Dermis blood vessel endothelial cell (primary cell): ENCODE measurements around the gene MYH8. TPM values are rescaled to one million over a fixed set of nuclear protein-coding genes. Genes with fewer than 3 reads are reported as not detected.

Experiments used
- DNase-seq: peaks from one replicate; pipeline ENCODE4 v3.0.0; 2010
- total RNA-seq: library from RNA; depleted of rRNA; stranded (reverse); fragments of >200 nt; gene quantifications from 2 replicates; pipeline ENCODE4 v1.2.3, GENCODE V29; 2014

MYH8 gene
- total RNA-seq = not detected in 2 replicates

DNA sequence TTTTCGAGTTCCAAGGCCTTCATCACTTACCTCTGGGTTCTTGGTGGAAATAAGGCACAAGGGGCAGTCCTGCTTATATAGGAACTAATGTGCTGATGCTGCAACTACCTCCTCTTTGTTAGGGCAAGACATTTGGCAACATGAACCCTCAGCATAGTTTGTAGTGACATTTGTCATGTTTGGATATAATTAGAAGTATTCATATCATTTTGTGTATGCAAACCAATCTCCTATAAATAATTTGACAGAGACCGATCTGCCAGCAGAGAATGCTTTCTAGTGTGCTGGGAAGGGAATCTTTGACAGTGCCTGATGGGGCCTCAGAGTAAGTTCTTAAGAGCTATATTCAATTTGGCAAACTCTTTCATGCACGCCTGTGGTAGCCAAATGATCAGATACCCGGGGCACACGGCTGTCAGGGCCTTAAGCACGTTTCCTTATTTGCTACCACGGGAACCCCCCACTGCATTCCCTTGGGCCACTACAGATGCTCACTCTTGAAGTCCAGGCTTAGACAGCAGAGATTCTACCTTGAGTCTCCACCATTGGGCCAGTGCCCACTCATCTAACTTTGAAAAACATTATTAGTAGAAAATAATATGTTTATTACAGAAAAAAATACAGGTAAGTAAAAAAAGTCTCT lies at the start of gene MYH8:
Gene MYH8 (minus strand): TSS at position 51 of the 643 bp plus-strand sequence. CDS start 1,723 bp downstream, outside the sequence.
- no peak for DNase-seq

DNA sequence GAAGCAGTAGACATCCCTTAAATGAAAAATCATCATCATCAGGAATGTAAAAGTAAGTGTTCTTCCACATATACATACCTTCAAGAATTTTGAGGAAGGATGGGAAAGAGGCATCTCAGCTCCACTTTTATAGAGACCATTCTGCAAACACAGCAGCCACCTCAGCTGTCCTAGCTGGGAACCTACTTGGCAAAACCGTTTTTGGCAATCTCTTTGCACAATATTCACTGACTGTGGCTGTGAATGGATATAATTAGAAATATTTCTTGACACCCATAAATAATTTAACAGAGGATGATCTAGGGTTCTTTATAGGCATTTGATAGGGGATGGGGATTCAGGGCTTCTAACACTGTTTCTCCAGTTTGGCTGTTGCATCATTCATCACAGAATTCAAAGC lies 47.7 kb upstream of the MYH8 start, which contains the start of gene MYH4:
Gene MYH4 (minus strand): TSS at position 101 of the 400 bp plus-strand sequence. CDS start 2,814 bp downstream, outside the sequence.
- no peak for DNase-seq

DNA sequence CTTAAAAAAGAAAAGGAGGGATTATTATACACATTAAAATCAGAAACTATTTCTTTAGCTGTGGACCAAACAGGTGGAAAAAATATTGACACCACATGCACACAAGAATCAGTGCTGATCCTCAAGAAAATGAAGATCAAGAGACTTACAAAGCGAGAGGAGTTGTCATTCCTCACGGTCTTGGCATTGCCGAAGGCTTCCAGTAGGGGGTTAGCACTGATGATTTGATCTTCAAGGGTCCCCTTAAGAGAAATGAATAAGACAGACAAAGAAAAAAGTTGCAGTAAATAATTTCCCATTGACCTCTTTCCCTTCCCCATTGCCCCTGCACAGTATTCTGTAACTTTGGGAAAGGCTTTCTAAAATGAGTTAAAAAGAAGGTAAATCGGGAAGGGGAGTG lies 41.7 kb upstream of the MYH8 start:
- DNase-seq = no peak

DNA sequence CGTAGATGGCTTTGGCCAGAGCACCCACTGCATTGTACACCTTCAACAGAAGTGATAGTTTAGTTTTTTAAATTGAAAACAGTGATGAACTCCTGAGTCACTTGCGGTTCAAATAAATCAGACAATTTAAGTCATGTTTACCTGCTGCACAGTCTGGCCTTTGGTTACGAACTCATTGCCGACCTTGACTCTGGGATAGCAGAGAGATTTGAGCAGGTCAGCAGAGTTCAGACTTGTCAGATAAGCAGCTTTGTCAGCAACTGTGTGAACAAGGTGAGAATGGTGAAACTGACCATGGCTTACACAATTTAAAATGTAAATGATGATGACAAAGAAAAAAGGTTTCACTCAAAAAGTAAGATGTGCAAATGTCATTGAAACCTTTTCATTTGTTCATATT lies 38.3 kb upstream of the MYH8 start:
- no peak for DNase-seq

DNA sequence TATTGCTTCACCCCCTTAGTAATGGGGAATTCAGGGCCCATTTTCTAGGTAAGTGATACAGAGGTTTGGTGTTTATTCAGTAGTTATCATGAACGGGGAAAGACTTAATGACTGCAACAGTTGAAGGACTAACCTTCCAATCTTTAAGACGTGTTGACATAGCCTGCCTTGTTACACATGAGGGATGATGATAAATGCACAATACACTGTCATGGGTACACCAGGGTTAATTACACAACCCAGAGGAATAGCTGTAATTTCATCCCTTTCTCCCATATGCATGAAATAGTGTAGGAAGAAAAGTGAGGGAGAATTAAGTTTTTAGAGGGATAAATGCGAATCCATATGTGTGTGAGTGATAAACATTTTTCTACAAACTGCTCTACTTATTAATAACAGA lies 37.0 kb upstream of the MYH8 start:
- DNase-seq = no peak

DNA sequence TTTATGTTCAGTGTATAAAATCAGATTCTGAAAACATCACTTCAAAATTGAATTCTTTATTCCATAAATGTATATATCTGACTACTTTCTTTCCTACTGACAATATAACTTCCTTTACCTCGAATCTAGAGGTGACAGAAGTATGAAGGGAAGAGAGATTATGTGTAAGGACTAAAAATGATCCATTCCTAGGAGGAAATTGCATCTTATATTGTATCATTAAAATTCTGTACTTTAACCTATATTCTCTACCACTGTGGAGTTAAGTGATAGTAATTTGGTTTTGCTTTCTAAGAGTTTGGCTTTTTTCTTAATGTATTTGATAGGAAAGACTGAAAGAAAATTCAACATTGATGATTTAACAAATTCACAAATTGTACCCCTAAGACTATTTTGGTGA lies 36.2 kb upstream of the MYH8 start:
- DNase-seq = no peak

DNA sequence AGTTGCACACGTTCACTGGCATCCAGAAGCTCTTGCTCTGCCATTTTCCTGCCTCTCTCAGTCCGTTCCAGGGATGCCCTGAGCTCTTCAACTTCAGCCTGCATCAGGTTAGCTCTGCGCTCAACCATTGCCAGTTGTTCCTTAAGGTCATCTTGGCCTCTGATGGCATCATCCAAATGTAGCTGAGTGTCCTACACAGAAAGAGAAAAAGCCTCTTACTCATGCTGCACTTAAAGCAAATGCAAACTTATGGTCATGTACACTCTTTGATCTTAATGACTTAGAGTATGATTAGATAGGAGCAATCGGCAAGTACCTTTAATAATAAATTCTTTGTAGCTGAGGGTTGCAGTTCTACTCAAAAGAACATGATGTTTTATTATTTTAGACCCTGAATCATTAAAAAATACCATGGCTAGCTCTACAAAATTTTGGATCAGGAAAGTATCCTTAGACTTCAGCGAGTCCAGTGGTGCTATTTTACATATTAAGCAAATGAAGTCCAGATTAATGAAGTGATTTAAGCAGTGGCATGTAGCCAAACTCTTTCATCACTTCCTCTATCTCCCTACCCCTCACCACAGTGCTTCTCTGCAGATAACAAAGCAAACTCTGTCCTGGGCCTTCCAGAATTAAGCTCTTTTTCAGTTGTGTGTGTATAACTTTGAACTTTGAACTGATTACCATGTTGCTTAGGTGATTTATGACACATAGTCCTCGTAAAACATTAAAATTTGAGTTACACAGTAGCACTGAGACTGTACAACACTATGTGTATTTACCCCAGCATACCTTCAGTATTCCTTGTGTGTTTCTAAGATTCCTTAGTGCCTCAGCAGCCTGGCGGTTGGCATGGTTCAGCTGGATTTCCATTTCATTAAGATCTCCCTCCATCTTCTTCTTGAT lies 25.5 kb upstream of the MYH8 start:
- DNase-seq = no peak

DNA sequence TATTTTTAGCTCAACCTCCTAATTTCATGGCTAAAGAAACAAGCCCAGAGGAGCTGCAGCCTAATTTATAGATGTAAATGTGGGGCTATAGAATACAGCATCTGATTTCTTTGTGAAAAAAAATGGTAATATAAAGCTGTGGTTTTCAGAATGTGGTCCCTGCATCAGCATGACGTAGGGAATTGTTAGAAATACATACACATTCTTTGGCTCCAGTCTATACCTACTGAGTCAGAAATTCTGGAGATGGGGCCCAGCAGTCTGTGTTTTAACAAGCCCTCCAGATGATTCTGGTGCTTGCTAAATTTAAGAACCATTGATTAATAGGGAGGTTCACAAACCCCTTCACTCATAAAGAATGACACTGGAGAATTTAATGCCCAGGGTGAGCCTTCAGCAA lies 18.1 kb upstream of the MYH8 start:
- DNase-seq = no peak

DNA sequence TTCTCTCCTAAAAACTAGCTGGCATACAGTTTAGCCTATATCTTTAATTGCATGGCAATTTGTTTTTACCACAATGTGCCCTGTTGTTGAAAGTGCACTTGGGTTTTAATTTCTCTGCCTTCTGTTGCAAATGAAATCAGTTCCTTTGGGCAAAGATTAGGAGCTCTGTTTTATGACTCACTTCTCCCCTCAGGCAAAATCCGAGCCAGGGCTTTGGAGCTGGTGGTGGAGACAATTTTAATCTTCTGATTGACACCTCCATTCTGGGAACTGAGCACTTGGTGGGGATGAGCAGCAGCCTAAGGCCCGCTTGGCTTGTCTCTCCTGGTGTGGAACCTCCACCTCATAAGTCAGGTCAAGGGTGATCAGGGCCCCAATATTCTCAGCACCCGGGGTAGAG lies 13.3 kb upstream of the MYH8 start:
- no peak for DNase-seq

DNA sequence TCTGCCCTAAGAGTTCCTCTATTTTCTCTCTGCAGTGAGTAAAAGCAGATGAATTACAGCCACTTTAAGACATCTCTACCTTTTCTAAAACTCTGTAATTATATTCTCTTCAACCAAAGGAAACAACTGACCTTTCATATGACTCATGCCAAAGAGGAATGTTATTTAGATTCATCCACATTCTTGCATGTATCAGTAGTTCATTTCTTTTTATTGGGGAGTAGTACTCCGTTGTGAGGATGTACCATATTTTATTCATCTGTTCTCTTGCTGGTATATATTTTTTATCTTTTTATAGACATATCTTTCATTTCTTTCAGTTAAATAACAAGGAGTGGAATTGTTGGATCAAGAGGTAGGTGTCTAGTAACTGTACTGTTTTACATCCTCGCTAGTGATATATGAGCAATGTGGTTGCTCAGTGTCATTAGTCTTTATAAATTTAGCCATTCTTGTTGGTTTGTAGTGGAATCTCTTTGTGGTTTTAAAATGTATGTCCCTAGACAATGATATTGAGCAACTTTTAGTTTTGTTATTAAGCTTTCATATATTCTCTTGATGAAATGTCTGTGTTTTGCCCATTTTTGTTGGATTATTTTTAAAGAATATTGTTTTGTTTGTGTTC lies 7.8 kb upstream of the MYH8 start:
- DNase-seq = no peak

DNA sequence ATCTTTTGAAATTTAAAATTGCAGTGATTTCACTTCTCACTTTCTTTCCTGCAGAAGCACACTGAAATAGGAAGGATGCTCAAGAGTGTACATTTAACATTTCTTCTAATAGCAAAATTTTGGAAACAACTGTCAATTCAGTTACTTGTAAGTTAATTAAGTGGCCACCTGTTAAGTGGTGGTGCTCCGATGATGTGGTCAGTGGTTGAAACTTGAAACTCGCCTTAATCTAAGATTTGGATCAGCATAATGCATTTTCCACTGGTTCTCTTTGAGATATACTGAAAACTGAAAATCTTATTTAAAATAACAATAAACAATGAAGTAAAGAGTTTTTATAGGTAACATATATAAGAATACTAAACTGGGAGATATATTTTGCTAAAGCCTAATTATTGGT lies 7.0 kb upstream of the MYH8 start:
- no peak for DNase-seq

DNA sequence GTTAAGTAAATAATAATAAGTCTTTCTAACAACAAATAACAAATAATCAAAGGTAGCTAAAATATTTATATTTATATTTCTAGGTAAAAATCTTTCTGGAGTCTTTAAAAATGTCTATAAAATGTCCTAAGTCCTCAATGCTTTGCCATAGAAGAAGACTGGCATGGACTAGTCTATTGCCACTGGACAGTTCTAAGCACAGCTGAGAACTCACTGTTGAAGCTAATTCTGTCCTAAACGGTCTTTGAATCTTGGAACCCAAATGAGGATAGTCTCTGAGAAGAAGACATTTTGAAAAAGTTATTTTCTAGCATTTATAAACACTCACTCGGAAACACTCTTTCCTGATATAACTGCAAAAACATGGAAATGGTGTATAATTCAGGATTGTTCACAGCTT lies 539 bp downstream of the MYH8 start:
- no peak for DNase-seq

DNA sequence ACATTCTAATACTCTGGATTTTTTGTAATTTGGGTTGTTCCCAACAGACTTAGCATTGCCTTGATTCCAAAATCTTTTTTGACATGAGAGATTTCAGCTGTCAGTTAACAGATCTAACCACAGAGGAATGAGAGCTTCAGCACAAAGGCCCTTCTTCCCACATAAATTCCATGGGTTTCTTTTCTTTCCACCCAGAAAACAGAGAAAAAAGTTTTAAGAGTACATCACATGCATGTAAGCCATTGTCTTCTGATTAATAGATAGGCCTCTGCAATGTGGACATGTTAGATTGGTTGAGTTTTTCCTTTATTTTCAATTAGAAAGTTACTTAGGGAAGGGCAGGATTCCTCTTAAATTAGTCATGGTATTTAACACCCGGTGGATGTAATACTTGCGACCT lies 939 bp downstream of the MYH8 start:
- DNase-seq = no peak

DNA sequence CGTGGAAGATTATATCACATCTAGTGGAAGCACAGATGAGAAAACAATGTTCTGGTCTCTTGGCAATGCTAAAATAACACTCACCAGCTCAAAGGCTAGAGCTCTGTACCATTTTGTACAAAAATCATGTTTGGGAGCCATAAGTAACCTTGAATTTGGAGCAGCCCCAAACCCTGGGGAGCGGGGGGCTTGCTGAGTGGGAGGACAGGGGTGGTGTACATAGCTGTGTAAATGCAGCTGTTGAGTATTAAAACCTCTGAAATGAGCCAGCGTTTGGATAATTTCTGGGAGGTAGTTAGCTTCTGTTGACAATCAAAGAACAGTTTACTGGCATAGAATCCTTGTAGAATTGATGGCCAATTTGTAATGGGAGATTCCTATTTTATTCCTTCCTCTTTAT lies 4.3 kb downstream of the MYH8 start:
- no peak for DNase-seq

DNA sequence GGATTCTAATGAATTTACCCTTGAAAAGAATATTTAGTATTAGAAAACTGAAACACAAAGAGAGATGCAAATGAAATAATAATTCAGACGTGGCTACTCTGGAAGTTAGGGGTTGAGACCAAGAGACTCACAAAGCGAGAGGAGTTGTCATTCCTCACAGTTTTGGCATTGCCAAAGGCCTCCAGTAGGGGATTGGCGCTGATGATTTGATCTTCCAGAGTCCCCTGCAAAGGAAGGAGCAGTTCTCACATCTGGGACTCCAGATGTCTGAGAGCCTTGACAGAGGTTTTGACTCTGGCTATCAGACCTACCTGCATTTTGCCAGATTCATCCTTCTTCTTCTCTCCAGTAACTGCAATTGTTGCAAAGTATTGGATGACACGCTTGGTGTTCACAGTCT lies 6.6 kb downstream of the MYH8 start:
- DNase-seq = no peak

DNA sequence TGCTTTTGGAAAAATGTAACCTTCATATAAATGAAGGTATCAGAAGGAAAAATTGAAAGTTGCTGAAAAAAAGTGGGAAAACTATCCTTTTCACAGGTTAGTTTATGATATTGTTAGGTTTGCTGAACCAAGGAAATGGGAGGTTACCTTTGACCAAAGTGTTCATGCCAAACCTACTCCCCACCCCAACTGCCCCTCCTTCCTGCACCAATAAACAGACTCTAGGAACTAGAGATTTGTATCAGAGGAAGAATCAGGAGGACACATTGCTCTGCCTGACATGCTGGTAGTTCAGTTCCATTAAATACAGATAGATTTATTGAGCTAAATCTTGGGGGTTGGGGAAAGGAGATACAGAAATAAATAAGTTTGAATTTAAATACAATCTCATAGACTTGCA lies 18.2 kb downstream of the MYH8 start:
- DNase-seq = no peak

DNA sequence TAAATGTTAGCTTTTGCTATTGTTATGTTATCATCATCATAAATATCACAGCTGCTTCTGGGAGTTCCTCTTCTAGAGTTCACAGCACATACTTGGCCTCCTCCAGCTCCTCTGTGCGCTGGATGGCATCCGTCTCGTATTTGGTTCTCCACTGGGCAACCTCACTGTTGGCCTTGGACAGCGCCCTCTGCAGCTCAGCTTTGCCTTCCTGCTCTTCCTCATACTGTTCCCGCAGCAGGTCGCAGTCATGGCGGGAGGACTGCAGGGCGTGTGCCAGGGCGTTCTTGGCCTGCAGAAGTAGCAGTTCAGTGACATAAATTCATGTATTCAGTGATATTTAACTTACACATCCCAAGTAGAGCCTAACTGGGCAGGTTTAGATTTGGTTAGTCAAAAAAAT lies 23.4 kb downstream of the MYH8 start:
- no peak for DNase-seq

DNA sequence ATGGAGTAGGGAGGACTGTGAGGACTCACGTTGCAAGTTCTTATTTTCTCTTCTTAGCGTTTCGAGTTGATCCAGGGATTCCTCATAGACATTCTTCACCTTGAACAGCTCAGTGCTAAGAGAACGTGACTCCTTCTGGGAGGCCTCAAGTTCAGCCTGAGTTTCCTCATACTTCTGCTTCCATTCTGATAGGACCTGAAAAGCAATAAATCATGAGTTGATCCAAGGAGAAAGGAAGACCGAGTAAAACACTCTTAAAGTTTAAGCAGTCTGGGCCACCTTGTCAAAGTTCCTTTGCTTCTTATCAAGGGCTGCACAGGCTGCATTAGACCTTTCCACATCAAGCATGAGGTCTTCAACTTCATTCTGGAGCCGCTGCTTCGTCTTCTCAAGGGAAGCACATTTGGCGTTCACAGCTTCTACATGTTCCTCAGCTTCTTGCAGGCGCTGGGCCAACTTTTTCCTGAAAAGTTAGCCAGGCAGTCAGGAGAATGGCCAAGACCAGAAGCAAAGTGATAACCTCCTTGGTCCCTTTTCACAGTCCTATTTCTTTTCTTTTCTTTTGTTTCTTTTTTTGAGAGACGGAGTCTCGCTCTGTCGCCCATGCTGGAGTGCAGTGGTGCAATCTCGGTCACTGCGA lies 25.1 kb downstream of the MYH8 start:
- no peak for DNase-seq

DNA sequence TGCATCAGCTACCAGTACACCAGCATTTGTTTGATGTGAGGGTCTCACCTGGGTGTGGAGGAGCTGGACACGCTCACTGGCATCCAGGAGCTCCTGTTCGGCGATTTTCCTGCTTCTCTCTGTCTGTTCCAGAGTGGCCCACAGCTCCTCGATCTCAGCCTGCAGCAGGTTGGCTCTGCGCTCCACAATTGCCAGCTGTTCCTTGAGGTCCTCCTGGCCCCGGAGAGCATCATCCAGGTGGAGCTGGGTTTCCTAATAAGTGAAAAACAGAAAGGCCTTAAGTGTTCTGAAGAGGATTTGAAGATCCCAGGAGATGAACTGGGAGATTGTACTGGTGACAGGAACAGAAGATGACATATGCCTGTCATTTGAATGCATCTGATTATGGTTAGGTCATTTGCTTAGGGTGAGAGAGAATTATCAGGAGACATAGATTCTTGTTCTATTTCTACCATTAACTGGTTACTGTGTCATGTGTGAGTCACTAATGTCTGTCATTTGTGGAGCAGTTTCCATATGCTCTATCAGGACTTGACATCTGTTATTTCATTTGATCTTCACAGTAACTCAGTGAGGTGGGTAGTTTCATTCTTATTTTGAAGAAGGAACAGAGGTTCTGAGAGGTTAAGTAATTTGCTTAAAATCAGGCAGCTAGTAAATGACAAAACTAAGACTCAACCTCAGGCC lies 27.4 kb downstream of the MYH8 start:
- DNase-seq = no peak

DNA sequence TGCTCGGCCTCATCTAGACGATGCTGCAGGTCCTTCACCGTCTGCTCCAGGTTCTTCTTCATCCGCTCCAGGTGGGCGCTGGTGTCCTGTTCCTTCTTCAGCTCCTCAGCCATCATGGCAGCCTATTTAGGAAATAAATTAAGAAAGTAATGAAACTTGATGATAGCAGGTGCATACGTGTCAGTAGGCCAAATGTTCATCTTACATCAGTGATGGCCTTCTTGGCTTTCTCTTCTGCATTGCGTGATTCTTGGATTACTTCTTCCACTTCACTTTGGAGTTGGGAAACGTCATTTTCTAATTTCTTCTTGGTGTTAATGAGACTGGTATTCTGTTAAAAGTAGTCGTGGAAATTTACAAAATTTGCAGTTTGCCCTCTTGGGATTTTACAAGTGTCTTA lies 28.9 kb downstream of the MYH8 start:
- DNase-seq = no peak

DNA sequence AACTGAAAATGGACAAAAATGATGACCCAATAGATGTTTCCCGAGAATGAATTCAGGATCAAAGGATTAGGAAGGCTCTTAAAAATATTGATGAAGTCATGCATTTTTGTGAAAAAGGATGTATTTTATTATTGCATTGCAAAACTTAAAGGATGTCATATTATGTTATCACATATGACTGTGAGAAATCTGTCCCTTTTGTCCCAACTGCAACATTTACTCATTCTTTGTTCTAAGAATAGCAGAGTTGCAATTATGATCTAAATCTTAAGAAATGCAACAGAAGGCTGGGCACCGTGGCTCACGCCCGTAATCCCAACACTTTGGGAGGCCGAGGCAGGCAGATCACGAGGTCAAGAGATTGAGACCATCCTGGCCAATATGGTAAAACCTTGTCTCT lies 35.9 kb downstream of the MYH8 start:
- no peak for DNase-seq

DNA sequence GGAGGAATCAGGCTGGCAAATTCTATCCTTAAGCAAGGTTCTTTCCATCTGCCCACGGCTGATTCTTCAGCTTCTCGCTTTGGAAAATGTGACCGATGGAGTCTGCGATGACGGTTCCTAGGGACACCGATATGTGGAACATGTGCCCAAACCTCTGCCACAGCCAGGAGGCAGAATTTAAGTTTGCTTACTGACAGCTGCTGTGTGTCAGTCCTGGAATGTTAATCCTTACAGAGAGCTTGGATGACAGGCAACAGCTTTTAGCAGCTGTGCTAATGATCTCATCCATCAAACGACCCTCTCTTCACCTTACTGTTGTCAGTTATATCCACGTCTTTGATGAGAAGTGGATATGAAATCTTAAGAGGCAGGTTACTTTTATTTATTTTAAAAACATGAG lies 37.6 kb downstream of the MYH8 start:
- DNase-seq = no peak
